Stimulated activated naive CD8-positive, alpha-beta T cell treated with anti-CD3 and anti-CD28 coated beads, Interleukin-15, Interleukin-2, amounts not matched to agents 100 U/mL and 50 U/mL, for 24 hours (primary cell): ENCODE results near the gene TRIM69.
A peak's percentile ranks its signal among the peaks of the same experiment; 100 is the strongest.
"Not testable (repeated sequence)": the region's sequence is repeated elsewhere in the genome, so short reads cannot be mapped to it uniquely, and the experiment has no call there.

Experiments used
- ATAC-seq: fragments of 150-1000 bp; cut with Tn5 transposase; one replicate; pipeline ENCODE4 v1.10.0; 2021
- DNase-seq: peaks from one replicate; pipeline ENCODE4 v3.0.0; 2021

TRIM69 gene

GRCh38 chr15:44736181-44736765 is at the start of gene TRIM69:
Gene TRIM69, plus strand, starts transcription at chr15:44736528. Its CDS starts 177 bp downstream, at chr15:44736705.
- ATAC-seq = peak; percentile 57
- no peak for DNase-seq

- DNase-seq, ATAC-seq: not testable (repeated sequence)
These were observed 47.0 kb upstream of the TRIM69 start for GRCh38 chr15:44689318-44689717.

- not testable (repeated sequence) for DNase-seq, ATAC-seq
These were observed 46.1 kb upstream of the TRIM69 start for GRCh38 chr15:44690245-44690644.

- DNase-seq (no peak), ATAC-seq (no peak)
These were observed 43.7 kb upstream of the TRIM69 start for GRCh38 chr15:44692659-44693058.

GRCh38 chr15:44694416-44694815 is 41.9 kb upstream of the TRIM69 start:
- no peak for DNase-seq

GRCh38 chr15:44695294-44695693 is 41.0 kb upstream of the TRIM69 start:
- DNase-seq = no peak
- no peak for ATAC-seq

More at GRCh38 chr15:44694416-44694815, 41.9 kb upstream of the TRIM69 start:
- ATAC-seq = no peak

- no peak for DNase-seq
- ATAC-seq = no peak
These were observed 39.3 kb upstream of the TRIM69 start for GRCh38 chr15:44697014-44697413.

- DNase-seq (no peak), ATAC-seq (no peak)
These were observed 37.7 kb upstream of the TRIM69 start for GRCh38 chr15:44698641-44699040.

GRCh38 chr15:44700676-44701075 is 35.7 kb upstream of the TRIM69 start:
- DNase-seq = not testable (repeated sequence)
- peak; percentile 73 for ATAC-seq

- ATAC-seq (no peak), DNase-seq (no peak)
These were observed 30.3 kb upstream of the TRIM69 start for GRCh38 chr15:44705986-44706385.

- DNase-seq = no peak
- ATAC-seq = no peak
These were observed 29.9 kb upstream of the TRIM69 start for GRCh38 chr15:44706401-44706800.

GRCh38 chr15:44706946-44707636 is 29.2 kb upstream of the TRIM69 start:
- no peak for DNase-seq
- no peak for ATAC-seq

GRCh38 chr15:44710236-44711095 is 25.9 kb upstream of the TRIM69 start:
- ATAC-seq (no peak), DNase-seq (peak; percentile 57)

GRCh38 chr15:44711096-44711742 is 25.1 kb upstream of the TRIM69 start, which contains the start of the genes B2M and PATL2:
Gene B2M, plus strand, starts transcription at chr15:44711517. Its CDS starts 30 bp downstream, at chr15:44711547.
Gene PATL2, minus strand, starts transcription at chr15:44711323. Its CDS starts 34,833 bp downstream, at chr15:44676490.
- DNase-seq = peak; percentile 93
- peak; percentile 93 for ATAC-seq

- DNase-seq = peak; percentile 61
- peak; percentile 38 for ATAC-seq
These were observed 24.5 kb upstream of the TRIM69 start for GRCh38 chr15:44711743-44712345.

GRCh38 chr15:44712346-44713005 is 23.9 kb upstream of the TRIM69 start:
- peak; percentile 64 for DNase-seq
- peak; percentile 37 for ATAC-seq

- DNase-seq = no peak
- ATAC-seq = no peak
These were observed 23.0 kb upstream of the TRIM69 start for GRCh38 chr15:44713006-44713966.

- DNase-seq = no peak
- ATAC-seq = no peak
These were observed 21.1 kb upstream of the TRIM69 start for GRCh38 chr15:44715142-44715796.

- ATAC-seq (no peak), DNase-seq (no peak)
These were observed 20.5 kb upstream of the TRIM69 start for GRCh38 chr15:44715797-44716334.
